Measurements from ENCODE around the gene MLN.
A peak's percentile ranks its signal among the peaks of the same experiment; 100 is the strongest.

MLN gene

GRCh38 chr6:33803571-33804053, at the start of gene MLN:
Gene MLN (minus strand): TSS chr6:33804003. CDS start chr6:33801163, 2,840 bp downstream.
- no peak for DNase-seq

- DNase-seq, result no peak
These were observed 49.2 kb upstream of the MLN start for GRCh38 chr6:33853026-33853425.

- no peak for DNase-seq
These were observed 48.2 kb upstream of the MLN start for GRCh38 chr6:33851959-33852358.

- no peak for DNase-seq
These were observed 47.2 kb upstream of the MLN start for GRCh38 chr6:33850869-33851541.

GRCh38 chr6:33850296-33850695, 46.5 kb upstream of the MLN start:
- no peak for DNase-seq

GRCh38 chr6:33849500-33850075, 45.8 kb upstream of the MLN start:
- DNase-seq, result no peak

- DNase-seq, result no peak
These were observed 44.7 kb upstream of the MLN start for GRCh38 chr6:33848484-33848883.

- no peak for DNase-seq
These were observed 44.1 kb upstream of the MLN start for GRCh38 chr6:33847867-33848266.

GRCh38 chr6:33847078-33847477, 43.3 kb upstream of the MLN start:
- DNase-seq, result no peak

GRCh38 chr6:33846226-33846625, 42.4 kb upstream of the MLN start:
- no peak for DNase-seq

GRCh38 chr6:33845031-33845745, 41.4 kb upstream of the MLN start:
- DNase-seq, result no peak

- no peak for DNase-seq
These were observed 39.6 kb upstream of the MLN start for GRCh38 chr6:33843131-33844121.

- no peak for DNase-seq
These were observed 38.1 kb upstream of the MLN start for GRCh38 chr6:33841868-33842267.

- DNase-seq, result no peak
These were observed 37.3 kb upstream of the MLN start for GRCh38 chr6:33841070-33841469.

GRCh38 chr6:33840048-33840926, 36.5 kb upstream of the MLN start:
- peak; percentile 35 for DNase-seq

GRCh38 chr6:33839399-33840047, 35.7 kb upstream of the MLN start:
- no peak for DNase-seq

GRCh38 chr6:33838983-33839382, 35.2 kb upstream of the MLN start:
- DNase-seq, result no peak

GRCh38 chr6:33837971-33838665, 34.3 kb upstream of the MLN start:
- no peak for DNase-seq

GRCh38 chr6:33836806-33837469, 33.1 kb upstream of the MLN start:
- DNase-seq, result no peak
